K562 (cell line): Measurements from ENCODE around the gene GOLGA6L24. TPM values are rescaled to one million over a fixed set of nuclear protein-coding genes. Genes with fewer than 3 reads are reported as not detected.
A peak's percentile ranks its signal among the peaks of the same experiment; 100 is the strongest.
"Not testable (repeated sequence)": the region's sequence is repeated elsewhere in the genome, so short reads cannot be mapped to it uniquely, and the experiment has no call there.

Experiments
- ATAC-seq: fragments of 200-7000 bp; cut with Tn5 transposase; 3 replicates; pipeline ENCODE4 v1.9.1; 2020; ENCODE audit warnings: moderate library complexity
- BruUV-seq: library from RNA; stranded (reverse); fragments of 400-500 nt; replicated peaks from 2 replicates; lab custom pipeline; 2021; lab: Mats Ljungman, UMichigan
- CTCF ChIA-PET: fragments of 300-600 bp; formaldehyde crosslinking; extraction: SDS; loops from one replicate; lab custom pipeline; 2021; ENCODE audit warnings: low intra/inter-chr PET ratio; lab: Yijun Ruan, JAX
- POLR2A ChIA-PET: fragments of 300-600, 350-650 bp; sonication (Branson Sonifier 250); formaldehyde crosslinking; extraction: SDS; loops from one replicate; lab custom pipeline; 2021; ENCODE audit warnings: antibody characterized with exemption, inconsistent platforms; lab: Yijun Ruan, JAX
- DNase-seq, 4 experiments: peaks; one replicate each; pipeline versions ENCODE4 v3.0.0 to v3.0.0-alpha.2; 2011 to 2018; ENCODE audit warnings: low spot score in 3 of 4, mixed read lengths in 3 of 4; ENCODE audit errors: extremely low read depth in 1 of 4
- FAIRE-seq: peaks from 2 replicates; lab custom pipeline; 2011; peaks lifted over from hg19 to GRCh38; lab: Jason Lieb, UNC
- H2AFZ ChIP-seq: 2 replicates; pipeline ENCODE4 v1.6.0; 2011; ENCODE audit warnings: low read depth, low read length, control low read depth, inconsistent platforms
- H3K27ac ChIP-seq: fragments of 200-600 bp; 3 replicates; pipeline ENCODE4 v1.8.0; 2011; ENCODE audit warnings: low read depth, mild to moderate bottlenecking, control low read depth, inconsistent platforms, low read length, moderate library complexity, mixed read lengths; ENCODE audit errors: extremely low read depth
- H3K27me3 ChIP-seq, 2 experiments: fragments of 300-600 bp in 1 of 2; 2 replicates in 1 of 2; 3 replicates in 1 of 2; pipeline versions ENCODE4 v1.6.0 to v1.8.0; 2011; ENCODE audit warnings: inconsistent platforms in 2 of 2, low read length in 2 of 2, mild to moderate bottlenecking in 1 of 2, mixed read lengths in 1 of 2, moderate library complexity in 1 of 2; ENCODE audit not compliant: control insufficient read depth in 2 of 2, insufficient read depth in 2 of 2
- H3K36me3 ChIP-seq: fragments of 300-600 bp; 3 replicates; pipeline ENCODE4 v1.8.0; 2011; ENCODE audit warnings: mild to moderate bottlenecking, low read length, inconsistent platforms; ENCODE audit not compliant: control insufficient read depth, insufficient read depth
- H3K4me1 ChIP-seq, 2 experiments: fragments of 200-600 bp in 1 of 2; replicated peaks in 1 of 2; 2 replicates in 1 of 2; 3 replicates in 1 of 2; pipeline versions ENCODE4 v1.5.1 to v1.8.0; 2011; ENCODE audit warnings: inconsistent platforms in 2 of 2, low read length in 2 of 2, mild to moderate bottlenecking in 1 of 2, mixed read lengths in 1 of 2, moderate library complexity in 1 of 2; ENCODE audit not compliant: control insufficient read depth in 2 of 2, insufficient read depth in 2 of 2
- H3K4me2 ChIP-seq: 2 replicates; pipeline ENCODE4 v1.6.1; 2011; ENCODE audit warnings: low read length, control low read depth, inconsistent platforms, mixed read lengths; ENCODE audit not compliant: insufficient read depth
- H3K4me3 ChIP-seq: fragments of 200-600 bp; sonication (generic), shearing (Covaris generic); 2 replicates; pipeline ENCODE4 v1.5.1; 2016; ENCODE audit warnings: control low read depth, inconsistent platforms
- H3K79me2 ChIP-seq: fragments of 200-600 bp; 3 replicates; pipeline ENCODE4 v1.8.0; 2011; ENCODE audit warnings: low read length, inconsistent platforms; ENCODE audit not compliant: control insufficient read depth, insufficient read depth
- H3K9ac ChIP-seq, 2 experiments: 2 replicates each; pipeline versions ENCODE4 v1.6.0 to v1.6.1; 2011; ENCODE audit warnings: low read depth in 2 of 2, low read length in 2 of 2, control low read depth in 1 of 2, inconsistent platforms in 1 of 2, mild to moderate bottlenecking in 1 of 2, mixed read lengths in 1 of 2; ENCODE audit not compliant: insufficient read depth in 1 of 2
- H3K9me1 ChIP-seq: one replicate; pipeline ENCODE4 v1.6.0; 2011; ENCODE audit warnings: inconsistent platforms, mild to moderate bottlenecking, low read length, moderate library complexity; ENCODE audit not compliant: control insufficient read depth, insufficient read depth
- H3K9me3 ChIP-seq: replicated peaks from 2 replicates; pipeline ENCODE4 v1.5.1; 2011; ENCODE audit warnings: low read depth, low read length, inconsistent platforms; ENCODE audit not compliant: control insufficient read depth, insufficient read depth
- H4K20me1 ChIP-seq: replicated peaks from 2 replicates; pipeline ENCODE4 v1.6.1; 2011; ENCODE audit warnings: low read length, inconsistent platforms, mixed read lengths; ENCODE audit not compliant: control insufficient read depth, insufficient read depth
- MGA ChIP-seq: fragments of 450-650 bp; IDR thresholded peaks from 2 replicates; pipeline ENCODE4 v1.6.1; 2016; ENCODE audit warnings: mild to moderate bottlenecking, moderate library complexity
- TRIM24 ChIP-seq, 2 experiments: fragments of 450-650 bp; IDR thresholded peaks; 2 replicates each; pipeline ENCODE4 v1.6.1; 2016
- TRIM28 ChIP-seq: fragments of 450-650 bp; IDR thresholded peaks from 2 replicates; pipeline ENCODE4 v1.6.1; 2017
- XRCC3 ChIP-seq: fragments of 450-650 bp; IDR thresholded peaks from 2 replicates; pipeline ENCODE4 v1.6.1; 2017; ENCODE audit warnings: mild to moderate bottlenecking, moderate library complexity
- ZNF324 ChIP-seq: fragments of 250-450 bp; sonication (Bioruptor Pico); IDR thresholded peaks from 2 replicates; pipeline ENCODE4 v1.4.0; 2020; ENCODE audit warnings: mild to moderate bottlenecking
- ZNF445 ChIP-seq: fragments of 250-450 bp; sonication (Bioruptor Pico); IDR thresholded peaks from 2 replicates; pipeline ENCODE4 v1.4.0; 2020; ENCODE audit warnings: low read depth, mild to moderate bottlenecking, moderate library complexity
- WGBS: fragments of 100-300 bp; shearing (Covaris generic); methylation state at CpG from one replicate; pipeline ENCODE4 v1.1.6; 2016; ENCODE audit warnings: low coverage, mixed read lengths; ENCODE audit not compliant: insufficient coverage; ENCODE audit errors: missing lambda C conversion rate; 5-methylcytosine and 5-hydroxymethylcytosine counted together
- in situ Hi-C: fragments of 300-500 bp; cut with MboI; formaldehyde crosslinking; loops from 4 replicates; pipeline ENCODE4 v1.15.0; 2018; ENCODE audit warnings: inconsistent platforms, mixed read lengths
- intact Hi-C: fragments of 100-400 bp; cut with micrococcal nuclease; formaldehyde crosslinking; loops from 2 replicates; pipeline ENCODE4 v1.14.2; 2022
- polyA plus RNA-seq, 8 experiments: library from polyadenylated mRNA; depleted of rRNA in 4 of 8; stranded (reverse) in 5 of 8; unstranded in 3 of 8; fragments of >200 nt; fragmentation: Nextera tagmentation in 2 of 8; fragmentation: Illumina TruSeq in 1 of 8; extraction: Ambion mirVana in 2 of 8; extraction: Trizol in 1 of 8; gene quantifications; 2 replicates each; pipeline versions ENCODE4 v1.2.1 to v1.2.3, GENCODE V29; 2011 to 2014; ENCODE audit warnings: inconsistent platforms in 1 of 8, missing spikeins in 1 of 8
- total RNA-seq, 7 experiments: library from RNA; depleted of rRNA in 6 of 7; stranded (reverse); fragments of >200 nt in 6 of 7; fragmentation: Illumina TruSeq in 2 of 7; extraction: Trizol in 2 of 7; gene quantifications; 2 replicates each; pipeline versions ENCODE4 v1.2.1 to v1.2.3, GENCODE V29; 2011 to 2021; ENCODE audit warnings: low replicate concordance in 1 of 7
- TF ChIP-seq, protein P1 (sequence below): fragments of 450-650 bp; IDR thresholded peaks from 2 replicates; pipeline ENCODE4 v1.6.1; 2018; ENCODE audit warnings: mild to moderate bottlenecking, low read depth; ENCODE audit not compliant: partially characterized antibody

Gene GOLGA6L24
- total and polyA plus RNA-seq, 9 of the 15 experiments (the other 6 are each of a cell fraction or from before 2014, with no cell fraction given), result not detected

DNA sequence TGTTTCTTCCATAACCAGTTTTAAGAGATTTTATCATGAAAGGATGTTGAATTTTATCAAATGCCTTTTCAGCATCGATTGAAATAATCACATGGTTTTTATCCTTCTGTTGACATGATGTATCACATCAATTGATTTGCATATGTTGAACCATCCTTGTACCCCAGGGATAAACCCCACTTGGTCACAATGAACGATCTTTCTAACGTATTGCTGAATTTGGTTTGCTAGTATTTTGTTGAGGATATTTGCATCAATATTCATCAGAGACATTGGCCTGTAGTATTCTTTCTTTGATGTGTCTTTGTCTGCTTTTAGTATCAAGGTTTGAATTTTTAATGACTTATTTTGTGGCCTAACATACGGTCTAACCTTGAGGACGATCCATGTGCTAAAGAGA is 49.2 kb downstream of the GOLGA6L24 start:
- H3K27me3 ChIP-seq, H4K20me1 ChIP-seq, H3K4me1 ChIP-seq, POLR2A ChIA-PET, H3K79me2 ChIP-seq, H3K4me3 ChIP-seq, FAIRE-seq, BruUV-seq, H2AFZ ChIP-seq, H3K4me2 ChIP-seq, H3K9ac ChIP-seq, intact Hi-C loops, H3K27ac ChIP-seq, H3K9me3 ChIP-seq, DNase-seq, CTCF ChIA-PET, ATAC-seq, in situ Hi-C loops, H3K9me1 ChIP-seq: not testable (repeated sequence)
- peaks cover 16% of the 10 kb centered on the region; the same call in 1 of the 3 replicates for H3K36me3 ChIP-seq
- WGBS, result 95% methylated on average over 5 of the region's 5 CpGs
- TF ChIP-seq XRCC3 (peak; percentile 64; the same call in 1 of the 2 replicates), ZNF324 (peak; percentile 63; the same call in 1 of the 2 replicates), MGA (peak; percentile 62; the same call in 1 of the 2 replicates), ZNF445 (peak; percentile 84), TRIM24 (IDR thresholded peaks at IDR 0.05) (0 out of 4 replicates have a peak, but pooled peaks of 1 of the 2 experiments have one; percentile 15), TRIM28 (0 out of 2 replicates have a peak, but pooled peaks have one; percentile 29)
- TF ChIP-seq, protein P1, sequence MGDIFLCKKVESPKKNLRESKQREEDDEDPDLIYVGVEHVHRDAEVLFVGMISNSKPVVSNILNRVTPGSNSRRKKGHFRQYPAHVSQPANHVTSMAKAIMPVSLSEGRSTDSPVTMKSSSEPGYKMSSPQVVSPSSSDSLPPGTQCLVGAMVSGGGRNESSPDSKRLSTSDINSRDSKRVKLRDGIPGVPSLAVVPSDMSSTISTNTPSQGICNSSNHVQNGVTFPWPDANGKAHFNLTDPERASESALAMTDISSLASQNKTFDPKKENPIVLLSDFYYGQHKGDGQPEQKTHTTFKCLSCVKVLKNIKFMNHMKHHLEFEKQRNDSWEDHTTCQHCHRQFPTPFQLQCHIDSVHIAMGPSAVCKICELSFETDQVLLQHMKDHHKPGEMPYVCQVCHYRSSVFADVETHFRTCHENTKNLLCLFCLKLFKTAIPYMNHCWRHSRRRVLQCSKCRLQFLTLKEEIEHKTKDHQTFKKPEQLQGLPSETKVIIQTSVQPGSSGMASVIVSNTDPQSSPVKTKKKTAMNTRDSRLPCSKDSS, result peak; percentile 82
